HG03103 (cell line): ENCODE measurements around the gene PSMA5.
"Not testable (repeated sequence)": the region's sequence is repeated elsewhere in the genome, so short reads cannot be mapped to it uniquely, and the experiment has no call there.

Experiments used
- ATAC-seq: cut with Tn5 transposase; IDR thresholded peaks from one replicate; pipeline ENCODE4 v1.9.1; 2021; ENCODE audit warnings: low read depth; ENCODE audit not compliant: unreplicated experiment

Gene PSMA5

DNA sequence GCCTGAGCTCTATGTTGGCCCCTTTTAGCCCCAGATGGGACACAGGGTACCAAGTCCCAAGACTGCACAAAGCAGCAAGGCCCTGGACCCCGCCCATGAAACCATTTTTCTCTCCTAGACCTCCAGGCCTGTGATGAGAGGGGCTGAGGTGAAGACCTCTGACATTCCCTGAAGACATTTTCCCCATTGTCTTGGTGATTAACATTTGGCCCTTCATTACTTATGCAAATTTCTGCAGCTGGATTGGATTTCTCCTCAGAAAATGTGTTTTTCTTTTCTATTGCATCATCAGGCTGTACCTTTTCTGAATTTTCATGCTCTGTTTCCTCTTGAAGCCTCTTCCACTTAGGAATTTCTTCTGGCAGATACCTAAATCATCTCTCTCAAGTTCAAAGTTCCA, 8.2 kb upstream of the PSMA5 start:
- no peak for ATAC-seq

DNA sequence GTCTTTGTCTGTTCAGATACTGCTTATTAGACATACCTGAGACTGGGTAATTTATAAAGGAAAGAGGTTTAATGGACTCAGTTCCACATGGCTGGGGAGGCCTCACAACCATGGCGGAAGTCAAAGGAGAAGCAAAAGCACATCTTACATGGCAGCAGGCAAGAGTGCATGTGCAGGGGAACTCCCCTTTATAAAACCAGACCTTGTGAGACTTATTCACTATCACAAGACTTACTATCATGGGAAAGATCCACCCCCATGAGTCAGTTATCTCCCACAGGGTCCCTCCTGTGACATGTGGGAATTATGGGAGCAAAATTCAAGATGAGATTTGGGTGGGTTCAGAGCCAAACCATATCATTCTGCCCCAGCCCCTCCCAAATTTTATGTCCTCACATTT, 7.1 kb upstream of the PSMA5 start:
- ATAC-seq = no peak

- no peak for ATAC-seq
These were observed 6.1 kb upstream of the PSMA5 start for GRCh38 chr1:109432336-109432735.

GRCh38 chr1:109427171-109427467, 871 bp upstream of the PSMA5 start:
- ATAC-seq = no peak

- ATAC-seq = peak; percentile 9
These were observed 612 bp downstream of the PSMA5 start for GRCh38 chr1:109425391-109426280.

DNA sequence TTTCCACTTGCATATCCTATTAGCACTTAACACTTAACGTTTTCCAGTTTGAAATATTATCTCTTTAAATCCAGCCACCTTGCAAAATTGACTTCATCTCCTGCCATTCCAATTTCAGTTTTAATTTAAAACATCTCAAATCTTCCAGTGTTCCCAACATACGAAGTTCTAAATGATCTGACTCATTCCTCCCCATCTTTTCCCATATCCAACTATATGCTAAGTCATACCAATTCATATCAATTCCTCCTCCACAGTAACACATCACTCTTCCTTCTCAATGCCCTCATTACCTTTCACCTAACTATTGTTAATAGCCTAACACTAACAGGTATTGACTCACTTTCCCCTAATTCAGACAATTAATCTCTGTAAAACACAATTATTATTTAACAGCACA, 2.8 kb downstream of the PSMA5 start:
- ATAC-seq = no peak

GRCh38 chr1:109412551-109412950, 13.7 kb downstream of the PSMA5 start:
- ATAC-seq = no peak

DNA sequence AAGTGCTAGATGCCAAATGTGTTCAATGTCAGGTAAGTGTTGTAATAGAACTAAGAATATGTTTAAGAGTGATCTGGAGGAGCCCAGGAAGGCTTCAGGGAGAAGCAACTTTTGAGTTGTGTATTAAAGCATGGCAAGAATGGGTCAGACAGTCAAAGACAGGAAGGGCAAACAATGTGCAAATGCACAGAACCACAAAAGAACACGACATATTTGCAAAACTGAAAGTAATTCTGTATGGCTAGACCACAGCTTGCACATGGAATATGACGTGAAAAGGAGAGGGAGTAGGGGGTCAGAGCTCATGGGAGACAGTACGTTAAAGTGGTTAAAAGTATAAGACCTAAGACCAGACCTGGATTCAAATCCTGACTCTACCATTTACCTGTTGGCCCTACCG, 21.4 kb downstream of the PSMA5 start:
- no peak for ATAC-seq

GRCh38 chr1:109402025-109402424, 24.2 kb downstream of the PSMA5 start:
- no peak for ATAC-seq

- ATAC-seq = no peak
These were observed 26.1 kb downstream of the PSMA5 start for GRCh38 chr1:109400035-109400655.

DNA sequence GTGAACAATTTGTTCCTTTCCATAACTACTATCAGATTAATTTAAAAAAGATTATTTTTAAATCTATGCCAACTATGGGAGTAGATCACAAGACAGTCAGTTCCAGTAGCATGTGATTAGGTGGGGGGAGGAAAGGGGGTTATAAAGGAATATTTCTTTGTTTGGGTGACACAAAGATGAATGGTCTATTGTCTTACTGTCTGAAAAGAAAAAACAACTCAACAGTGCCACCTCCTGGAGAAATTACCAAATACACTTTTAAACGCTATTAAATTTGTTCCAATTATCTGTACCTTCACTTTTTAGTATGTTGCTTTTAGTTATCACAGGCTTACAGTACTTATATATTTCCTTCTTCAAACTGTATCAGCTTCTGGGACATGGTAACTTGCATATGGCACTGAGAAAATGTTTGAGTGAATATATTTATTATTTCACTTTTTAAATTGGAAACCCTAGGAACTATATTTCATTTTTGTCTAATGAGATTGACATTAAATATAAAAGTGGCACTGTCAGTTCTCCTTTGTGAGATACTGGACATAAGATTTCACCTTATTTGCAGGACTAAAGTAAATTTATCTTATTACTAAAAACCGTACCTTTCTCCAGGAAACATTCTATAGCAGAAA, 26.8 kb downstream of the PSMA5 start:
- no peak for ATAC-seq

DNA sequence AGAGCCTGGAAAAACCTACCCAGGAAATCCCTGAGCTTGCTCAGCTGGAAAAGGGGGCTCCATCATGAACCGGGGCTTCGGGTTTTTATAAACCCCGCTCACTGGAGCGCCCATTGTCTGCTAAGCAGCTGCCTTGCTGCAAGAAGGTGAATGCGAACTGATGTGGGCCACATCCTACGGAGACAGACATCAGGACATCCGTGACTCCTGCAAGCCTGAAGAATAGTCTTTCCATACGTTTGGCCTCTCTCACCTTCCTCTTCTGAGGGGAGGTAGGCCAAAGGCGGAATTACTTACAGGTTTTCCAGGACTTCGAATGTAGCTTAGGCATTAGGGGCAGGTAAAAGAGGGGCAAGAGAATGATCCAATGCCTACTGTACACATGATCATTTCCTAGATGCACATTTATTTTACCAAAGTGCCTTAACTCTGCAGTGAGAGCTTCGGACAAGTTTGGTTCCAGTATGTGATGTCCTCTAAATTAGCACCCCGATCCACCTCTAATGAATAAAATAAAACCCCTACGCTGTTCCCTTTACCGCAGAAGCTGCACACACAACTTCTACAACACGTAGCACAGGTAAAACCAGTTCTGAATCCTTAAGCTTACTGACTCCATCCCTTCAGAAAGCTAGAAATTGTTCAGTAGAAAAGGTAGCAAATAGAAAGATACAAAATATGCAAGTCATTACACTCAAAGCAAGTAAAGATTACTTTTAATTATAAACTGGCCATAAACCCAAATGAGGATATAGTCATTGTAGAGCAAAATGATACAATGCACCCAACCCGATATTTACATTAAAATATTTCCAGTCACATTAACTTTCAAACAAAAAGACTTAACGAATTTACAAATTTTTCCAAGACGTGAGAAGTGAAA, 27.7 kb downstream of the PSMA5 start:
- ATAC-seq = no peak

DNA sequence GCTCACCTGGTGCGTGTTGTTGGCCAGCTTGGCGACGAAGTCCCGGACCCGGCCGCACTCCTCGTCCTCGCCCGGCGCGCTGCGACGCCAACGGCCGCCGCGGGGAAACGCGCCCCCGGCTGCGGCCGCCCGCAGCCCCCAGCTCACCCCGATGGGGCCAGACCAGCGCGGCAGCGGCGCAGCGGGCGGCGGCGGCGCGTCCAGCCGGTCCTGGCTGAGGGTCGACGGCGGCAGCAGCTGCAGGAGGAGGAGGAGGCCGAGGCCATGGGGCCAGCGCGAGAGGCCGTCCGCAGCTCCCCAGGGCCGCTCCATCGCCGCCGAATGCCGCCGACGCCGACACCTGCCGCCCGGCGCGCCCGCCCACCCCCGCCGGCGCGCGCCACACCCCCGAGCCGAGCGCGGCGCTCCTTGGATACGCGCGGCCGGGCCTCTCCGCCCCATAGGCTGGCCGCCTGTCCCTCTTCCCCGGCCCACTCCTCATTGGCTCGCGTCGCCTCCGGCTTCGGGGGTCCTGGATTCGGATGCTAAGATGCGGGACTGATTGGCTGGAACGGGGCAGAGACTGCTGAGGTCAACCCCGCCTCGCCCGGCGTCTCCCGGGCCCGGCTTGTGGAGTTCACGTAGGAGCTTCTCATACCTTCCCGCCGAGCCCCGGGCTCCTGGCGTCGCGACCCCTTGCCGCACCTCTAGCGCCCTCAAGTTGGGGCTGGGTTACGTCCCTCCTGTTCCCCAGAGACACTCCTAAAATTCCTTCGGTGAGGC, 28.5 kb downstream of the PSMA5 start, which contains the start of gene SORT1:
TSS of gene SORT1 (minus strand) at position 338 of the 762 bp plus-strand sequence. CDS start at position 312, 26 bp downstream.
- ATAC-seq = peak; percentile 73

DNA sequence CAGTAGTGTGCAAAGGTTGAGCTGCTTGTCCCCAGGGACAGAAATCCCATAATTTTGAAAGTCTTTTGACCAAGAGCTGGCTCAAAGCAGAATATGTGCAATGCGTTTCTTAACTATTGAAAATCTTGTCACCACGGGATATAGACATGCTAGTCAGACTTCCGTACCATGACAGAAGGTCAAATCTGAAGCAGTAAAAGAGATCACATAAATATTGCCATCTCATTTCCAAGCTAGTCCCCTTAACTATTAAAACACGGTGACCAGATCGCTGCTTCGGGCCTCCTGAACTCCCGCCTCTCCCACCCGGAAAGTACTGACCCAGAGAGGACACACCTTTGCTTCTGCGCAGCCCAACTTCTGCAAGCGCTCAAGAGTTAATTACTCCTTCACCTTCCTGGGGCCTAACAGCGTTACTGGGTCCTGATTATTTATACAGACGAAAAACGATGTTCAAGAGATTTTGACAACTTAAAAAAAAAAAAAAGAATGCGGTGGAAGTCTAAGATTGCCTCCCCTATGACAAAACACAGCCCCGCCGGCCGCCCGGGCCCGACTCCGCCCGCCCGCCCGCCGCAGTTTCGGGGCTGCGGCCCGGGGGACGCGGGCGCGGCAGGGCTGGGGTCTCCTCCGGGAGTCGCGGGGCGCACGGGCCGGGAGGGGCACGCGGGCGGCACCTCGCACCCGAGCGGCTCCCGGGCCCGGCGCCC, 29.2 kb downstream of the PSMA5 start:
- no peak for ATAC-seq

GRCh38 chr1:109396513-109396839, 29.8 kb downstream of the PSMA5 start:
- ATAC-seq = no peak

DNA sequence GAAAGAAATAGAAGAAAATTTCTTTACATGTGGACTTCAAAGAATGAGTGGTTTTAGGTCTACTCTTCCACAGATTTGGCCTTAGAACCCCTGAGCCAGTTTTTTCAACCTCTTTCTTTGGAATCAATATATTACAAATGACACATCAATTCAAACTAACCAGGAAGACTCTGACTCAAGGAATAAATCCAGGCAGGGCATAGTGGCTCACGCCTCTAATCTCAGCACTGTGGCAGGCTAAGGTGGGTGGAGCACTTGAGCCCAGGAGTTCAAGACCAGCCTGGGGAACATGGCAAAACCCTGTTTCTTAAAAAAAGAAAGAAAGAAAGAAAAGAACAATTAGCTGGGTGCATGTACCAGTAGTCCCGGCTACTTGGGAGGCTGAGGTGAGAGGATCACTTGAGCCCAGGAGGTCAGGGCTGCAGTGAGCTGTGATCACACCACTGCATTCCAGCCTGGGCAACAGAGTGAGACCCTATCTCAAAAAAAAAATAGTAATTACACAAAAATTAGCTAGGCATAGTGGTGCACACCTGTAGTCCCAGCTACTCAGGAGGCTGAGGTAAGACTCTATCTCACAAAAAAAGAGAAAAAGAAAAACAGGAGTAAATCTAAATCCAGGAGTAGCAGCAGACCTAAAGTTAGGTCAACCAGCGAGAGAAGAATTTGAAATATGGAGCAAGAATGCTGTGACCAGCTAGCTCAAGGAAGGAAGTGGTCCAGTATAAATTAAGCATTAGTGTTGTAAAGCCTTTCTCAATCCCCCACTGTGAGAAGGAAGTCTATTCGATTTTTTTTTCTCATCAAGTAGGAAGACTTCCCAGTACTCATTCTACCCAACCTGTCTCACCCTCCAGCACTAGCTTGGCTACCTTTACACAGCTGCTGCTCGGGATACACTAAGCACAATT, 30.4 kb downstream of the PSMA5 start:
- ATAC-seq = no peak

DNA sequence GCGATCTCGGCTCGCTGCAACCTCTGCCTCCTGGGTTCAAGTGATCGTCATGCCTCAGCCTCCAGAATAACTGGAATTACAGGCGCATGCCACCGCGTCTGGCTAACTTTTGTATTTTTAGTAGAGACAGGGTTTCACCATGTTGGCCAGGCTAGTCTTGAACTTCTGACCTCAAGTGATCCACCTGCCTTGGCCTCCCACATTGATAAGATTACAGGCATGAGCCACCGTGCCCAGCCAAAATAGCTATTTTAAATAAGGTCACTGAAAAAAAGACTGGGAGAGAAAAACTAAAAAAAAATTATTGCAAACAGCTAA, 31.0 kb downstream of the PSMA5 start:
- ATAC-seq = not testable (repeated sequence)

GRCh38 chr1:109394591-109395281, 31.5 kb downstream of the PSMA5 start:
- no peak for ATAC-seq
